Right lobe of liver (tissue), 6 donors: ENCODE measurements around the gene YJEFN3. TPM values are rescaled to one million over a fixed set of nuclear protein-coding genes. Genes with fewer than 3 reads are reported as not detected.

Experiments
- ATAC-seq, 4 donors: fragments of 200-7000 bp; cut with Tn5 transposase; one replicate each; pipeline ENCODE4 v1.9.1; 2020; ENCODE audit warnings: mild to moderate bottlenecking in 4 of 4, moderate library complexity in 4 of 4
- DNase-seq, 3 donors: peaks; one replicate each; pipeline ENCODE4 v3.0.0-alpha.2; 2020
- H3K27ac ChIP-seq, 3 donors: fragments of 200-600 bp; one replicate each; pipeline ENCODE4 v1.8.0; 2022
- H3K27me3 ChIP-seq, 2 donors: fragments of 200-600 bp; one replicate each; pipeline ENCODE4 v1.8.0; 2022
- H3K36me3 ChIP-seq, 4 donors: fragments of 200-600 bp; sonication (generic) in 1 of 4; one replicate each; pipeline versions ENCODE4 v1.5.1 to v1.8.0; 2017 to 2022; ENCODE audit warnings: control low read depth in 1 of 4
- H3K4me1 ChIP-seq, 4 donors: fragments of 200-600 bp; sonication (generic) in 1 of 4; one replicate each; pipeline versions ENCODE4 v1.5.1 to v1.8.0; 2017 to 2022; ENCODE audit warnings: control low read depth in 1 of 4
- H3K4me3 ChIP-seq, 3 donors: fragments of 200-600 bp; one replicate each; pipeline ENCODE4 v1.8.0; 2022
- H3K9me3 ChIP-seq, 4 donors: fragments of 200-600 bp; sonication (generic) in 1 of 4; one replicate each; pipeline versions ENCODE4 v1.5.1 to v1.8.0; 2017 to 2022; ENCODE audit warnings: control low read depth in 1 of 4
- CTCF ChIP-seq, 4 donors: fragments of 200-600 bp in 3 of 4; fragments of 450-650 bp in 1 of 4; IDR thresholded peaks; one replicate each; pipeline versions ENCODE4 v1.5.1 to v1.8.0; 2016 to 2022; ENCODE audit warnings: antibody characterized with exemption in 4 of 4, mild to moderate bottlenecking in 2 of 4
- POLR2A ChIP-seq: fragments of 450-650 bp; IDR thresholded peaks from one replicate; pipeline ENCODE4 v1.6.1; 2017; ENCODE audit warnings: antibody characterized with exemption, mild to moderate bottlenecking
- WGBS: methylation state at CpG from one replicate; pipeline ENCODE4 v1.1.6; 2018; ENCODE audit warnings: low coverage, low lambda C conversion rate; ENCODE audit not compliant: insufficient coverage; ENCODE audit errors: missing lambda C conversion rate; 5-methylcytosine and 5-hydroxymethylcytosine counted together
- intact Hi-C, 2 donors: fragments of 100-400 bp; cut with DNase I; formaldehyde crosslinking; loops; one replicate each; pipeline versions ENCODE4 v1.11.2 to v1.14.1; 2022
- total RNA-seq, 6 experiments: library from RNA; depleted of rRNA in 2 of 6; stranded (reverse); fragments of >200 nt in 2 of 6; fragmentation: NEBNext Ultra II Directional in 3 of 6; extraction: Animal tissue kit (Norgen Biotek cat#: 25700) in 3 of 6; gene quantifications; one replicate each; pipeline versions ENCODE4 v1.1.0 to v1.2.4, GENCODE V29; 2016 to 2023
- donor health status: DM: no; HTN: yes; CAD: no.
- donor health status: DM: no; HTN: no; CAD: no.
- donor health status: DM: no; HTN: no; CAD: no.
- donor health status: DM: no; HTN: yes; CAD: no.
- donor health status: DM: no; HTN: yes; CAD: no.

The YJEFN3 gene
- total RNA-seq, 6 experiments from 2014 or later: 0.31 to 4.2 (median 1.8) TPM

GRCh38 chr19:19584356-19584755 lies 55.6 kb downstream of the YJEFN3 start:
- no peaks in the 10 kb centered on the region for H3K9me3 ChIP-seq
- 49% methylated on average over 5 of the region's 6 CpGs for WGBS
- no peaks in the 10 kb centered on the region for H3K36me3 ChIP-seq
- ATAC-seq: no peak
- intact Hi-C loops: no loop called here
- no peaks in the 10 kb centered on the region for H3K4me1 ChIP-seq
- H3K27me3 ChIP-seq: no peaks in the 10 kb centered on the region
- DNase-seq: no peak
- TF ChIP-seq CTCF (IDR thresholded peaks at IDR 0.05): no peak
- no peak for TF ChIP-seq POLR2A
- H3K27ac ChIP-seq: no peak overlapping the region
- H3K4me3 ChIP-seq: no peak overlapping the region

Other genes with a start within 250 kb of the YJEFN3 start
- gene SUGP1, start 208.4 kb upstream of the YJEFN3 start, total RNA-seq: 10 to 100 TPM; 19.7 to 25.9 (median 23.6) TPM
- gene MAU2, start 208.1 kb upstream of the YJEFN3 start, total RNA-seq: 10 to 100 TPM; 10.4 to 30.4 (median 19.3) TPM
- 10 to 100 TPM; 23.9 to 59.6 (median 39.2) TPM for gene GATAD2A, start 123.2 kb upstream of the YJEFN3 start, total RNA-seq
- gene TSSK6, start 13.4 kb upstream of the YJEFN3 start, total RNA-seq: 1 to 10 TPM in 4 of 6 experiments, under 1 TPM in 2; 0.53 to 2.9 (median 1.1) TPM
- 100 to 1,000 TPM in 4 of 6 experiments, 10 to 100 TPM in 2; 20.8 to 202 (median 154) TPM for gene NDUFA13, start 12.7 kb upstream of the YJEFN3 start, total RNA-seq
- gene CILP2, start 9.4 kb downstream of the YJEFN3 start, total RNA-seq: under 1 TPM in 4 of 6 experiments, not detected in 2; 0.05 to 0.33 (median 0.19) TPM
- under 1 TPM in 1 of 6 experiments, not detected in 5; 0.87 TPM for gene PBX4, start 89.8 kb downstream of the YJEFN3 start, total RNA-seq
- gene LPAR2, start 99.3 kb downstream of the YJEFN3 start, total RNA-seq: 1 to 10 TPM; 1.7 to 2.7 (median 2.2) TPM
- 1 to 10 TPM; 3.5 to 8.0 (median 4.4) TPM for gene GMIP, start 114.7 kb downstream of the YJEFN3 start, total RNA-seq
- 100 to 1,000 TPM in 1 of 6 experiments, 10 to 100 TPM in 5; 26.3 to 159 (median 28.0) TPM for gene ATP13A1, start 134.8 kb downstream of the YJEFN3 start, total RNA-seq
- 1 to 10 TPM; 1.7 to 5.1 (median 3.0) TPM for gene ZNF101, start 139.9 kb downstream of the YJEFN3 start, total RNA-seq
- under 1 TPM; 0.25 to 0.67 (median 0.41) TPM for gene ZNF14, start 204.2 kb downstream of the YJEFN3 start, total RNA-seq